ENCODE measurements around the gene LUM. TPM values are rescaled to one million over a fixed set of nuclear protein-coding genes. Genes with fewer than 3 reads are reported as not detected.

Gene LUM
- total RNA-seq, 1 experiment from 2014 or later: 0.23 TPM

- TF ChIP-seq POLR2AphosphoS5 (IDR thresholded peaks at IDR 0.05; ENCODE audit: low read depth, low read length) (no peak), SIN3A (IDR thresholded peaks at IDR 0.05; ENCODE audit: borderline replicate concordance, insufficient read depth, low read depth, low read length) (no peak), REST (IDR thresholded peaks at IDR 0.05; ENCODE audit: insufficient read depth in 1 of 2, low read depth in 2 of 2, low read length in 1 of 2) (no peak), TCF7L2 (IDR thresholded peaks at IDR 0.05; ENCODE audit: low read depth, low read length) (no peak)
- TF ChIP-seq, protein P1, sequence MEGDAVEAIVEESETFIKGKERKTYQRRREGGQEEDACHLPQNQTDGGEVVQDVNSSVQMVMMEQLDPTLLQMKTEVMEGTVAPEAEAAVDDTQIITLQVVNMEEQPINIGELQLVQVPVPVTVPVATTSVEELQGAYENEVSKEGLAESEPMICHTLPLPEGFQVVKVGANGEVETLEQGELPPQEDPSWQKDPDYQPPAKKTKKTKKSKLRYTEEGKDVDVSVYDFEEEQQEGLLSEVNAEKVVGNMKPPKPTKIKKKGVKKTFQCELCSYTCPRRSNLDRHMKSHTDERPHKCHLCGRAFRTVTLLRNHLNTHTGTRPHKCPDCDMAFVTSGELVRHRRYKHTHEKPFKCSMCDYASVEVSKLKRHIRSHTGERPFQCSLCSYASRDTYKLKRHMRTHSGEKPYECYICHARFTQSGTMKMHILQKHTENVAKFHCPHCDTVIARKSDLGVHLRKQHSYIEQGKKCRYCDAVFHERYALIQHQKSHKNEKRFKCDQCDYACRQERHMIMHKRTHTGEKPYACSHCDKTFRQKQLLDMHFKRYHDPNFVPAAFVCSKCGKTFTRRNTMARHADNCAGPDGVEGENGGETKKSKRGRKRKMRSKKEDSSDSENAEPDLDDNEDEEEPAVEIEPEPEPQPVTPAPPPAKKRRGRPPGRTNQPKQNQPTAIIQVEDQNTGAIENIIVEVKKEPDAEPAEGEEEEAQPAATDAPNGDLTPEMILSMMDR (IDR thresholded peaks at IDR 0.05): no peak
- Histone ChIP-seq H3K36me3 (ENCODE audit: control insufficient read depth, insufficient read depth, low read length) (no peaks in the 10 kb centered on the region), H3K4me3 (ENCODE audit: low read depth in 2 of 2, low read length in 2 of 2) (no peak overlapping the region), H3K27ac (ENCODE audit: low read length) (no peak overlapping the region), H3K4me1 (ENCODE audit: control insufficient read depth, insufficient read depth, low read length) (no peaks in the 10 kb centered on the region), H3K27me3 (ENCODE audit: control insufficient read depth, insufficient read depth, low read length) (no peaks in the 10 kb centered on the region), H3K9me3 (ENCODE audit: control insufficient read depth, insufficient read depth, low read depth, low read length) (no peaks in the 10 kb centered on the region)
- intact Hi-C loops (cut with micrococcal nuclease; ENCODE audit: unreplicated experiment): no loop called here
- DNase-seq (ENCODE audit: low read depth, low spot score) (no peak), ATAC-seq (no peak)
- no TSS peak for BruUV-seq (replicated peaks)
- POLR2A ChIA-PET: no interaction called here
- in situ Hi-C loops (cut with HindIII; ENCODE audit: low pct_unique_long_range_greater_than_20kb, low sequenced_read_pairs): no loop called here
- CTCF ChIA-PET: no interaction called here
These were observed 6.4 kb downstream of the LUM start for GRCh38 chr12:91104812-91105466.

- TF ChIP-seq, protein P1 (IDR thresholded peaks at IDR 0.05): no peak
- TF ChIP-seq POLR2AphosphoS5 (IDR thresholded peaks at IDR 0.05; ENCODE audit: low read depth, low read length): no peak
- no peak for TF ChIP-seq SIN3A (IDR thresholded peaks at IDR 0.05; ENCODE audit: borderline replicate concordance, insufficient read depth, low read depth, low read length)
- no peak for TF ChIP-seq REST (IDR thresholded peaks at IDR 0.05; ENCODE audit: insufficient read depth in 1 of 2, low read depth in 2 of 2, low read length in 1 of 2)
- TF ChIP-seq TCF7L2 (IDR thresholded peaks at IDR 0.05; ENCODE audit: low read depth, low read length): no peak
- POLR2A ChIA-PET: no interaction called here
- CTCF ChIA-PET: no interaction called here
- no peak for ATAC-seq
- DNase-seq (ENCODE audit: low read depth, low spot score): no peak
- in situ Hi-C loops (cut with HindIII; ENCODE audit: low pct_unique_long_range_greater_than_20kb, low sequenced_read_pairs): no loop called here
- no peaks in the 10 kb centered on the region for H3K9me3 ChIP-seq (ENCODE audit: control insufficient read depth, insufficient read depth, low read depth, low read length)
- H3K27ac ChIP-seq (ENCODE audit: low read length): no peak overlapping the region
- no peaks in the 10 kb centered on the region for H3K27me3 ChIP-seq (ENCODE audit: control insufficient read depth, insufficient read depth, low read length)
- H3K36me3 ChIP-seq (ENCODE audit: control insufficient read depth, insufficient read depth, low read length): no peaks in the 10 kb centered on the region
- intact Hi-C loops (cut with micrococcal nuclease; ENCODE audit: unreplicated experiment): no loop called here
- no TSS peak for BruUV-seq (replicated peaks)
- no peak overlapping the region for H3K4me3 ChIP-seq (ENCODE audit: low read depth in 2 of 2, low read length in 2 of 2)
- H3K4me1 ChIP-seq (ENCODE audit: control insufficient read depth, insufficient read depth, low read length): no peaks in the 10 kb centered on the region
These were observed 7.7 kb downstream of the LUM start for GRCh38 chr12:91103624-91104023.

Data from Panc1 (cell line).